ENCODE measurements around the gene NEGR1. TPM values are rescaled to one million over a fixed set of nuclear protein-coding genes. Genes with fewer than 3 reads are reported as not detected.
A peak's percentile ranks its signal among the peaks of the same experiment; 100 is the strongest.

Gene NEGR1
- total and polyA plus RNA-seq, 2 experiments from 2014 or later: 0.57 to 0.94 TPM

- TF ChIP-seq ZNF462 (CRISPR knock-in tag; IDR thresholded peaks at IDR 0.05): no peak
- no peak for TF ChIP-seq CREB1 (CRISPR knock-in tag; IDR thresholded peaks at IDR 0.05; ENCODE audit: low read depth)
Measured at GRCh38 chr1:71762514-71763255, 519.7 kb downstream of the NEGR1 start (continued).

- Histone ChIP-seq H3K4me1 (ENCODE audit: insufficient read depth) (peaks cover 13% of the 10 kb centered on the region), H3K27ac (ENCODE audit: low read depth) (no peak overlapping the region), H3K4me2 (no peak overlapping the region), H3K79me2 (replicated peaks; ENCODE audit: insufficient read depth) (no peaks in the 10 kb centered on the region), H3K27me3 (ENCODE audit: insufficient read depth) (no peaks in the 10 kb centered on the region), H2AFZ (peak overlapping the region; percentile 11; the same call in 1 of the 2 replicates), H4K20me1 (replicated peaks; ENCODE audit: insufficient read depth) (no peaks in the 10 kb centered on the region), H3K36me3 (ENCODE audit: insufficient read depth) (no peaks in the 10 kb centered on the region), H3K9me2 (ENCODE audit: insufficient read depth) (no peaks in the 10 kb centered on the region), H3F3A (replicated peaks; ENCODE audit: low read depth) (no peaks in the 10 kb centered on the region), H3K4me3 (no peak overlapping the region)
- TF ChIP-seq CTCF (conservative IDR thresholded peaks at IDR 0.05; ENCODE audit: low read depth in 2 of 2) (no peak), ETS1 (IDR thresholded peaks at IDR 0.05) (no peak)
- ATAC-seq: no peak; the same call in 2 of the 3 replicates
- H3K9me3 Mint-ChIP-seq: no peaks in the 10 kb centered on the region; the same call in 2 of the 3 replicates
- no peak for DNase-seq (ENCODE audit: low spot score)
- H3K4me3 Mint-ChIP-seq: no peak overlapping the region
- no peaks in the 10 kb centered on the region for H3K36me3 Mint-ChIP-seq (ENCODE audit: low read depth)
- peaks cover 29% of the 10 kb centered on the region for H3K4me1 Mint-ChIP-seq
- 0 out of 2 replicates have a peak overlapping the region, but pooled peaks have one; percentile 8 for H3K27ac Mint-ChIP-seq
- H3K27me3 Mint-ChIP-seq (ENCODE audit: insufficient read depth, low read depth, poor library complexity): no peaks in the 10 kb centered on the region
Measured at GRCh38 chr1:71755441-71755840, 526.9 kb downstream of the NEGR1 start.

Measured in GM23338 (cell line).